ENCODE measurements around the gene LRIF1.
"Not testable (repeated sequence)": the region's sequence is repeated elsewhere in the genome, so short reads cannot be mapped to it uniquely, and the experiment has no call there.

The LRIF1 gene, protein sequence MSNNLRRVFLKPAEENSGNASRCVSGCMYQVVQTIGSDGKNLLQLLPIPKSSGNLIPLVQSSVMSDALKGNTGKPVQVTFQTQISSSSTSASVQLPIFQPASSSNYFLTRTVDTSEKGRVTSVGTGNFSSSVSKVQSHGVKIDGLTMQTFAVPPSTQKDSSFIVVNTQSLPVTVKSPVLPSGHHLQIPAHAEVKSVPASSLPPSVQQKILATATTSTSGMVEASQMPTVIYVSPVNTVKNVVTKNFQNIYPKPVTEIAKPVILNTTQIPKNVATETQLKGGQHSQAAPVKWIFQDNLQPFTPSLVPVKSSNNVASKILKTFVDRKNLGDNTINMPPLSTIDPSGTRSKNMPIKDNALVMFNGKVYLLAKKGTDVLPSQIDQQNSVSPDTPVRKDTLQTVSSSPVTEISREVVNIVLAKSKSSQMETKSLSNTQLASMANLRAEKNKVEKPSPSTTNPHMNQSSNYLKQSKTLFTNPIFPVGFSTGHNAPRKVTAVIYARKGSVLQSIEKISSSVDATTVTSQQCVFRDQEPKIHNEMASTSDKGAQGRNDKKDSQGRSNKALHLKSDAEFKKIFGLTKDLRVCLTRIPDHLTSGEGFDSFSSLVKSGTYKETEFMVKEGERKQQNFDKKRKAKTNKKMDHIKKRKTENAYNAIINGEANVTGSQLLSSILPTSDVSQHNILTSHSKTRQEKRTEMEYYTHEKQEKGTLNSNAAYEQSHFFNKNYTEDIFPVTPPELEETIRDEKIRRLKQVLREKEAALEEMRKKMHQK

DNA sequence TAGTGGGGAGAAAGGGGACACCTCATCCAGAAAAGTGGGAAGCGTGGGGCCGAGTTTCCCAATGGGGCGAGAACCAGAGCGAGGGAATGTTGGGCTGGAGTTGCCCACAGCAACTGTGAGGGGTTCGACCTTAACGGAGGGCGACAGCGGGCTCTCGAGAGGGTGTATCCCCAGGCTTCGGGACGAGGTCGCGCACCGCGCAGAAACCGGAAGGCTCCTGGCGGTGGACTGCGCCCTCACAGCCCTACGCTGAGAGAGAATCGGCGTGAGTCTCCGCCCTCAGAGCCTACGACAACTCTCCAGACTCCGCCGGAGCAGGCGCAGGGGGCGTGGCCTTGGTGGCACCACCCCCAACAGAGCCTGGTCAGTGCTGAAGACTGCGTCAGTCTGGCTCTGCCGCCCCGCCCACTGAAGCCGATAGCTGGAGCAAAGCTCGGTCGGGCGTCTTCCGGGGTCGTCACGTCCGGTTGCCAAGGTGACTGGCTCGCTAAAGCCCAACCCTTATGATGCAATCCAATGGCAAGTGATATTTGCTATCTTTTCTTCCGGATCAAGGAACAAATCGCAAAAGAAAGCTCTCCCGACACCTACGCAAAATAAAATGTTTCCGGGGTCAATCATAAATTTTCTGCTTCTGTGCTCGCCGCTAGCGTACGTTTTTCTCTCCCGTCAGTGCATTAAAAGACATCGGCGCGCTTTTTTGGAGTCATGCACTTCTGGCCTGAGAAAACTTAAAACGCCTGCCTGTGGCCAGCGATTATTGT lies at the start of gene LRIF1:
TSS of gene LRIF1 (minus strand) at position 232 of the 764 bp plus-strand sequence. CDS start 234 bp downstream, outside the sequence.
- peak; percentile 97 to 100 (median 99) for DNase-seq

DNA sequence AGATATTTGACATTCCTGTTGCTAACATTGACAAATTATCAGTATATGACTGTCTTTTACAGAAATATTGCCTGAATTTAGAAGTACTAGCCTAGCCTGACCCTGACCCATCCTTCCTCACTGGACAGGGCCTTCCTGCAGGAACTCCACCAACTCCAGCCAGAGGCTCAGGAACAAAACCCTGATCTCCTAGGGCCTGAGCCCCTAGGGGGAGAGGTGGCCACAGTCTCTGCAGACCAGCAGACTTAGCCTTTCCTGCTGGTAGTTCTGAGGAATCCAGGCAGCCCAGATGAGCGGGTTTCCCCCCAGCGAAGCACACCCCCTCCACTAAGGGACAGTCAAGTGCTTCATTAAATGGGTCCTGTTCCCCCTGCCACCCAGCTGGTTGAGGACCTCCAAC lies 44.3 kb upstream of the LRIF1 start:
- no peak for DNase-seq

DNA sequence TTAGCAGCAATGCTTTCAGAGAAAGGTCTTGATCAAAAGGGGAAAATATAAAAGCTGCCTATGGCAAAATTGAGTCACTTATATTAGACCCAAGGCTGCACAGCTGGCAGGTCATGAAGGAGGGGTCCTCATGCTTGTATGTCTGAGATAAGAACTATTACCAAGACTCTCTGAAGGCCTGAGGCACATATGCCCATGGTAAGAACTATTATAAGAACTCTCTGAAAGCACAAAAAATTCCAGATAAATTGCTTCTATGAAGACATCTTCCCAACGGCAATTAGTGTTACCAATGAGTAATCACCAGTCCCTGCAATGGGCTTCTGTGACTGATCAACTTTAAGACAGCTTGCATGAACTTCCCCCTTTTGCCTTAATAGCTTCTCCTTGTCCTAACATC lies 42.8 kb upstream of the LRIF1 start:
- DNase-seq, result no peak

DNA sequence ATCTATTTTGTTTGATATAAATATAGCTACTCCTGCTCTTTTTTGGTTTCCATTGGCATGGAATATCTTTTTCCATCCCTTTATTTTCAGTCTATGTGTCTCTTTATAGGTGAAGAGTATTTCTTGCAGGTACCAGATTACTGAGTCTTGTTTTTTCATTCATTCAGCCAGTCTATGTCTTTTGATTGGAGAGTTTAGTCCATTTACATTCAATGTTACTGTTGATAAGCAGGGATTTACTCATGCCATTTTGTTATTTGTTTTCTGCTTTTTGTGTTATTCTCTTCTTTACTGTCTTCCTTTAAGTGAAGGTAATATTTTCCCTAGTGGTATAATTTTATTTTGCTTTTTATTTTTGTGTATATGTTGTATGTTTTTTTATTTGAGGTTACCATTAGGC lies 35.9 kb upstream of the LRIF1 start:
- not testable (repeated sequence) for DNase-seq

DNA sequence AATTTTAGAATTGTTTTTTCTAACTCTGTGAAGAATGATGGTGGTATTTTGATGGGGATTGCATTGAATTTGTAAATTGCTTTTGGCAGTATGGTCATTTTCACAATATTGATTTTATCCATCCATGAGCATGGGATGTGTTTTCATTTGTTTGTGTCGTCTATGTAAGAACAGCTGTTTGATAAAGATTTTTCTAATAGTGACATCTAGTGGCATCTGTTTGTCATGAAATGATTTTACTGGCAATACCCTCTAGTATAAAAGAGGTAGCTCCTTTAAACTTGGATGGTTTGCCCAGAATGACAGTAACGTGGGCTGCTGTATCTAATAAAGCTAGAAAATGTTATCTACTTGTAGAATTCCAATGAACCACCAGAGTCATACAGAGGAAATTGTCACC lies 28.6 kb upstream of the LRIF1 start:
- peak in 3 of 6 experiments; percentile 13 to 35 (median 13) for DNase-seq

DNA sequence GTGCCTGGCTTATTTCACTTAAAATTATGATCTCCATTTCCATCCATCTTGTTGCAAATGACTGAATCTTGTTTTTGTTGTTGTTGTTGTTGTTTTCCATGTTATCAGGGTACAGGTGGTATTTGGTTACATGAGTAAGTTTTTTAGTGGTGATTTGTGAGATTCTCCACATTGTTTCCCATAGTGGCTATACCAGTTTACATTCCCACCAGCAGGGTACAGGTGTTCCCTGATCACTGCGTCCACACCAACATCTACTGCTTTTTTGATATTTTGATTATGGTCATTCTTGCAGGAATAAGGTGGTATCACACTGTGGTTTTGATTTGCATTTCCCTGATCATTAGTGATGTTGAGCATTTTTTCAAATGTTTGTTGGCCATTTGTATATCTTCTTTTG lies 27.6 kb upstream of the LRIF1 start:
- not testable (repeated sequence) for DNase-seq

DNA sequence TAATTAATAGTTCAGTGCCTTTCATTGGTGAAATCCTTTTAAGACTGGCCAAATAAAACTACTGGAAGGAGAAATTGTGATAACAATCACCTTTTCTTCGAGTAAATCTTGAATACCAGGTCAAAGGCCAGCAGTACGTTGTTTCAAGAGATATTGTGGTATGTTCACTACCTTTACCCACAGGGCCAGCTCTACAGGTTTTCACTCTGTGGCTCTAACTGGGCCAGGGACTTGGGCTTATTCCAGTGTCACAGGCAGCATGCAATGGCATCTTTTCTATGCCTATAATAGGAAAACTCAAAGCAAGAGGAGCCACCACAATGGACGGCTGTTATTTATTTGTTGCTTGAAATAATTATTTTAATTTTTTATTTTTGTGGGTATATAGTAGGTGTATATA lies 26.8 kb upstream of the LRIF1 start:
- DNase-seq, result no peak

DNA sequence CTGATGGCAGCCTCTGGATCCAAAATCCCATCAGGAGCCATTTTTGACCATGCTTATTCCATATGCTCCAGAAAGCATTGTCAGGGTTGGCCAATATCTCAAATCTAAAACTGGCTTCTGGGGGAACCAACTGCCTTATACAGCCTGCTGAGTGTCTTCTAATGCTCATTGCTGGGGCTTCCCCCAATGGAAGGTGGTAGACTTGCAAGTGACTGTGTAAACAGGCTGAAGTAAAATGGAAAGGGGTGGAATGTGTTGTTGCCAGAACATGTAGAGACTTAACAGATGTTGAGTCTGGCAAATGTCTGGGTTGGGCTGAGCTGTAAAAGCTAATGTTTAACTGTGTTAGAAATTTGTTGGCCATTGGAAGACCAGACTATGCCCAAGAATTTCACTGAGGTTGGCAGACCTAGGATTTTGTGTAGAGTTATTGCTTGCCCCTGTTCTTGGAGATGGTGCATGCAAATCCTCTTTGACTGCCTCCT lies 22.7 kb upstream of the LRIF1 start:
- no peak for DNase-seq

DNA sequence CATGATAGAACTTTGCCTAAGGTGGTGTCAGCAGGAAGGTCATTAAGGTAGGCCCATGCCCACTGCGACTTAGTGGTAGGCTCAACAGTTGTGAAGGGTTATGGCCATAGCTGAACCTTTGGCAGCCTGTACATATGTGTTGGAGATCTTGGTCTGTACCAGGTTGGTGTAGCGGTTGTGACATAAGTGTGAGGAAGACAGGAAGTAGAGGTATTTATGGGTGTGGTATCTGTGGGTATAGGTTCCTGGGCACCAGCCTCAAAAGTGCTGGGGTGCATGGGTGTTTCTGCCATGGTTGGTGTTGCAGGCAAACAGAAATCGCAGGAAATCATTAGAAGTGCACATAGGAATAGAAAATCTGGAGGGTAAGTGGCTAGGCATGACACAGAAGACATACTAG lies 18.6 kb upstream of the LRIF1 start:
- no peak for DNase-seq

DNA sequence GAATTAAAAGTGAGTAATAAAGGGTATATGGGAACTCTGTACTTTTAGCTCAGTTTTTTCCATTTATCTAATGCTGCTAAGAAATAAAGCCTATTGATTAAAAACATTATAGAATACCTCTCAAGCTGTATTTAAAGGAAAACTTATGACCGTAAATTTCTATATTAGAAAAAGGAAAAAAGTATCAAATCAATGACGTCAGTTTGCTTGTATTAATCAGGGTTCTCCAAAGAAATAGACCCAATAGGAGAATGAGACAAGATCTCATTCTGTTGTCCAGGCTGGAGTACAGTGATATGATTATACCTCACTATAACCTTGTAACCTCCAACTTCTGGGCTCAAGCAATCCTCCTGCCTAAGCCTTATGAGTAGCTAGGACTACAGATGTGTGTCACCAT lies 15.4 kb upstream of the LRIF1 start:
- no peak for DNase-seq

DNA sequence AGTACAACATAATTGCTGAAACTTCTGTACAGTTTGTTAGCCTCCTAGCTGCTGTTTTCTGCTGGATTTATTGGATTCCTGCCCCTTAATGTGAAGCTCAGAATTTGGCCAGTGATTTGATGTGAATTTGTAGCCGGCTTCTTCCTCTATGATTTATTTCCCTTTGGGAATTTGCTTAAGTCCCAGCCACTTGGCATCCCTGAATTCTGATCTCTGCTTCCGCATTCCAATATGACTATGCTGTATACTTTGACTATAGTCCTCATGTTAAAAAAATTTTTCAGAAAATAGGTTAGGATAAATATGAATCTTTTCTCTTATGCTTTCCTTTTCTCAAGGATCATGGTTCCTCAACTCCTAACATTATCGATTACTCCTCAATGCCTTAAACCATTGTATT lies 12.4 kb upstream of the LRIF1 start:
- no peak for DNase-seq

DNA sequence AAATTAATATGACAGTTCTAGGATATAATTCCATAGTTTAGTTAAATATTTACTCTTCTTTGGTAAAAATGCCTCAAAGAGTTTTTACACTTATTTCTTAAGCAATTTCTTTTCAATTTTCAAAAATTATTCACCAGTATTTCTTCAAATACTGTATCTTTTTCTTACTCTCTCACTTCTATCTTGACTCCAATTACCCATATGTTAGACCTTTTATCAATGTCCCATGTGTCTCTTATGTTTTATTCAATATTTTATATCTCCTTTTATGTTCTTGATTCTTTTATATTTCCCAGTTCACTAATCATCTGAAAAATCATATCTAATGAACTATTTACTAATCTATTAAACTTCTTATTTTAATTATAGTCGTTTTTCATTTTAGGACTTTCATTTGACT lies 11.5 kb upstream of the LRIF1 start:
- no peak for DNase-seq

DNA sequence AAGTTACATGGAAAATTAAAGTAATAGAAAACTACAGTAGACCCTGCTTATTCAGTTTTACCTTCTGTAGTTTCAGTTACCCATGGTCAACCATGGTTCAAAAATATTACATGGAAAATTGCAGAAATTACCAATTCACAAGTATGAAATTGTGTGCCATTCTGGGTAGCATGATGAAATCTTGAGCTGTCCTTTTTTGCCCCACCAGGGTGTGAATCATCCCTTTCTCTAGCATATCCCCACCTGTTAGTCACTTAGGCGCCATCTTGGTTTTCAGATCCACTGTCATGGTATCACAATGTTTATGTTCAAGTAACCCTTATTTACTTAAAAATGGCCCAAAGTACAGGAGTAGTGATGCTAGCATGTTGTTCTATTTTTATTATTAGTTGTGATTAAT lies 3.5 kb upstream of the LRIF1 start:
- DNase-seq, result no peak

DNA sequence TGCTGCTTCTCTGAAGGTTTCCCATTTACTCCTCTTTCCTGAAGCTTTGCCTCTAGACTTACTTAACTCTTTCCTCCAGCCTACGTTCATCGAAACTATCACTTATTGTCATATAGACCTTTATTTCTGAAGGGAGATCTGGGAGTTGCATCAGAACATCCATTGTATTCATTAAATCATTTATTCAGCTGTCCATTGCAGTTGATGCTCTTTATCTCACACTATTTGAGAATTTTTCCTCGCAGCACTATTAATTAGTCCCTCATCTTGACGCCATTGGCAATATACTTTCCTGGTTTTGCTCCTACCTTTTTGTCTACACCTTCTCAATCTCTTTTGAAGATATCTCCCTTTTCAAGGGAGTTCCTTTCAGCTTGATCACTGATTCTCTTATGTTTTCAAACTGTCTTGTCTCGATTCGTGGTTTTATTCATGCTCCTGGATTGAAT lies 757 bp upstream of the LRIF1 start:
- no peak for DNase-seq

DNA sequence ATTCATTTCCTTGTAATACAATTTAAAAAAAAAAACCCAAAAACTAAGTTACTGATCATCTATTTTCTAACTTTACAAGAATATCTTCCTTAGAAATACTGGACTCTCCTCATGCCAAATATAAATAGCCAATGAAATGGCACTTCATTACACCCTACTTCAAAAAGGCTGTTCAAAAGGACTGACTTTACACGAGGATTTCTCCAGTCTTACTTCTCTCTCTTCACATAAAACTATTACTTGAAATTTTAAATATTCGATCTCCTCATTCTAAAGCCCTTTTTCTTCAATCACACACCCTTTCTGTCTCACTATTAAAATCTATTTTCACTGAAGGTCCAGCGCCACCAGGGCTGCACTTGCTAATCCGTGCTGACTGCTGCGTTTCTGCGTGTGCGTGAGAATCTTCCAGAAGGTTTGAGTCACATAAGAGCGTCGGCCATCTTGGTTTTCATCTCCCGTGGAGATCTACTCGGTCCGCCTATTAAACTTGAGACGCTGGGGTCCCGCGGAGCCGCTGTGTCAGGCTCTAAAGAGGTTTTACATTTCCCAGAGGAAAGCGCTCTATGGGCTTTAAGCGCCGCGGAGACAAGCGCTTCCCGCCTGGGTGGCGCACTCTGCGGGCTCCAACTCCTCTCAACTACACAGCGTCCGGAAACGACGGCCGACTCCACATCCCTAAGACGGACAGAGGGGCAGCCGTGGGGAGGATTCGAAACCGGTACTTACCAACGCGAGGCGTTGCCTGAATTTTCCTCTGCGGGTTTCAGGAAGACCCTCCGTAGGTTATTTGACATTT lies 631 bp downstream of the LRIF1 start:
- peak; percentile 31 to 83 (median 63) for DNase-seq

DNA sequence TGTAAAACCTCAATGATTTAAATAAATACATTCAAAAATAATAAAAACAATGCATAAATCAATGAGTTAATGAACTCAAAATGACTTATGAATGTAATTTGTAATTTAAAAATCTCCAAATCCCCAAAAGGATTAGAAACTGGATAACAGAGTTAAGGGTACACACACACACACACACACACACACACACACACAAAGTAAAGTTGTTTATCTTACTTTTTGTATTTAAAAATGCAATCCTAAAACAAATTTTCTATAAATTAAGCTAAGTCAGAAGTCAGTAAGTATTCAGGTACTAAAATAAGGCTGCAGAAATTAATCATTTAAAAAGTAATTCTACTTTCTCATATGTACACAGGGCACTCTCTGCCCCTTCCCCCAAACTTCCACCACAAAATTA lies 1.8 kb downstream of the LRIF1 start:
- no peak for DNase-seq

DNA sequence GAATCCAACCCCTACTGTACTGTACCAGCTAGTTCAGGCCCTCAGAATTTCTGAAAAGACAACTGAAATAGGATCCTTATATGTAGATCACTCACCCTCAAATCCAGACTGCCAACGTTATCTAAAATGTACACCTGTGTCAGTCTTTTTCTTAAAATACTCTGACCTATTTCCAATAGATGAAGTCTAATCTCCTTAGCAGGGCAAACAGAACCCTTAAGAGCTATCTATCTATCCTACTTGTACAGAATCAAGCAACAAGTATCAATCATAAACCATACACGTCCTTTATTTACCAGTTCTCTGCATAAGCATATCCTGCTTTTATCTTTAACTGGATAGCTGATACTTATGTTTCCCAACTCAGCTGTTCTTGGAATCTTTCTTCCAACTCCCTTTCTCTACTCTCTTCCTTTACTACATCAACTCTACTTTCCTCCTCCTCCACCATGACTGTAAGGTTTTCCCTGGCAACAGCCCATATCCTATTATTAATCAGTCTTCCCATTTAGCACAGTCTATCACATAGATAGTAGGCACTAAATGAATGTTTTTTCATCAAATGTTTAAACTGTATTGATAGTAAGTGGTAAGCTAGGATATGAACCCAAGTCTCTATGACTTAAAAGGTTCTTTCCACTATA lies 2.8 kb downstream of the LRIF1 start:
- no peak for DNase-seq

DNA sequence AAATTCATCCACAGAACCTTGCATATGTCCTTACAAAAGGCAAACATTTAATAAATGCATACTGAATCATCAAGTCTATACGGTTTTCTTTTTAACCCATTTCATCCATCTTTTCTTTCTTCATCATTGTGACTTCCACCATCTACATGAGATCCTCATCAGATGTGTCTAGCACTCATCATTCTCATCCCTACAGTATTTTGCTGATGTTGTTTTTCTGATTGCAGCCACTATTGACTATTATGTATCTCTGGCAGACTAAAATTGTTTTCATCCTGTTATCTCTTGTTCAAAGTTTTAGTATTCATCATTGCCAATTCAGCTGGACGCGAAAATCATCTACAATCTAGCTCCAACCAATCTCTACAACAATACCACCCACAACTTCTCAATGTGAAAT lies 5.9 kb downstream of the LRIF1 start:
- no peak for DNase-seq

DNA sequence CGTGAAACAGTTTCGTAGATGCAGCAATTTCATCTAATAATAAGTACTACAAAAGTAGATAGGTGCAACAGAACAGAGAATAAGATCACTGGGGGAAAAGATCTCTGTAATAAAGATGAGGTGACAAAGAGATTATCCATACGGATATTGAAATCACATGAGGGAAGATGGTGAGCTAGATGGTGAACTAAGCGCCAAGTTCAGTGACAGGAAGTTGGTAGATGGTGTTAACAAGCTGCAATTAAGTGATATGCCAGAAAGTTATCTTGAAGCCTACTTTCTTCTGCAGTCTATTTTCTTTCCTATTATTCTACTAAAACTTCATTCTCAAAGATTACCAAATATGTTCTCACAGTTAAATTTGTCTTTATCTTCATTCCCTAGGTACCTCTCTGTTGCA lies 7.1 kb downstream of the LRIF1 start:
- no peak for DNase-seq

DNA sequence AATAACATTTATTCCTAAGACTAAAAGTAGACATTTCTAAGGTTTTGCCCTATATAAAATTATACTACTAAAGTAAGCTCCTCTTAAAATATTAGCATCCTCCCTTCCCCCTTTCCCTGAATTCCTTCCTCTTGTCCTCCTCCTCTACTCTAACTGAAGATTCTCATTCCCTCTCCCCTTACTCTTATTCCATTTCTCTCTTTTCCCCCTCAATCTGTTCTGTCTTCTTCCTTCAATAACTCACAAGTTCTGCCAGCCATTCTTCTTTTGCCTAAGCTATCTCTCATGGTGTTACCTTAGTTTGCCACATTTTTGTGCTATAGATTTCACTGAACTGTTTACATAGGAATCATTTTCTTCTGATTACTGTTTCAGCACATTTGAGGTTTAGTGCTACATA lies 10.7 kb downstream of the LRIF1 start:
- DNase-seq, result no peak

DNA sequence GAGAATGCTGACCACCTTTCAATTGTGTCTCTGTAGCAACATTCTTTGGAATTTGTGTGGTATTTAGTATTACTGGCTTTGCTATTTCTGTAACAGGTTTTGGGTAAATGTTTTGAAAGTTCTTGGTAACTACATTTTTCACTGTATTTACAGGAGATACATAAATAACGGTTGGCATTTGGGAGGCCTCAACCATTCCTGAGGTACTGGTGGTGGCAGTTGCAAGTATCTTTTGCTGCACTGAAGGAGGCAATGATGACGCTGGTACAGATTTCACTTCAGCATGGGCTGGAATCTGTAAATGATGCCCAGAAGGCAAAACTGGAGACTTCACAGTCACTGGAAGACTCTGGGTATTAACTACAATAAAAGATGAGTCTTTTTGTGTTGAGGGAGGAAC lies 11.7 kb downstream of the LRIF1 start:
- DNase-seq, result no peak

DNA sequence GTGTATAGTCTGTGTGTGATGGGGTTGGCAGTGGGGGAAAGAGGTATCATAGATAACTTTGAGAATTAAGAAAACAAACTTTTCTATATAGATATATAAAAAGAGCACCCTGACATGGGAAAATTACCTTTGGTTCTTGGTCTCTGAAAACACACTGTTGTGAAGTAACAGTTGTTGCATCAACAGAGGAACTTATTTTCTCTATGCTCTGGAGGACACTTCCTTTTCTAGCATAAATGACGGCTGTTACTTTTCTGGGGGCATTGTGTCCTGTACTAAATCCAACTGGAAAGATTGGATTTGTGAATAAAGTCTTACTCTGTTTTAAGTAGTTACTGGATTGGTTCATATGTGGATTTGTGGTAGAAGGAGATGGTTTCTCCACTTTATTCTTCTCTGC lies 12.6 kb downstream of the LRIF1 start:
- DNase-seq, result no peak

Data from stimulated activated naive CD4-positive, alpha-beta T cell (primary cell).